SJSA1 (cell line): ENCODE measurements around the gene KRTCAP2. TPM values are rescaled to one million over a fixed set of nuclear protein-coding genes. Genes with fewer than 3 reads are reported as not detected.
"Not testable (repeated sequence)": the region's sequence is repeated elsewhere in the genome, so short reads cannot be mapped to it uniquely, and the experiment has no call there.

Source experiments
- DNase-seq, 2 experiments: peaks; one replicate each; pipeline ENCODE4 v3.0.0-alpha.2; 2015 to 2020; ENCODE audit warnings: low spot score in 2 of 2, low read depth in 1 of 2
- H3K27ac ChIP-seq: fragments of 250-450 bp; sonication (Bioruptor Pico); 2 replicates; pipeline ENCODE4 v1.5.1; 2020; ENCODE audit warnings: mild to moderate bottlenecking, moderate library complexity
- H3K27me3 ChIP-seq: fragments of 250-450 bp; sonication (Bioruptor Pico); replicated peaks from 2 replicates; pipeline ENCODE4 v1.5.1; 2020; ENCODE audit warnings: mild to moderate bottlenecking, moderate library complexity
- H3K36me3 ChIP-seq: fragments of 250-450 bp; sonication (Bioruptor Pico); 2 replicates; pipeline ENCODE4 v1.5.1; 2020; ENCODE audit warnings: mild to moderate bottlenecking
- H3K4me1 ChIP-seq: fragments of 250-450 bp; sonication (Bioruptor Pico); replicated peaks from 2 replicates; pipeline ENCODE4 v1.6.1; 2021; ENCODE audit warnings: mild to moderate bottlenecking
- H3K4me3 ChIP-seq: fragments of 250-450 bp; sonication (Bioruptor Pico); 2 replicates; pipeline ENCODE4 v1.5.1; 2020; ENCODE audit warnings: mild to moderate bottlenecking
- H3K9me3 ChIP-seq: fragments of 250-450 bp; sonication (Bioruptor Pico); replicated peaks from 2 replicates; pipeline ENCODE4 v1.5.1; 2020; ENCODE audit warnings: mild to moderate bottlenecking
- total RNA-seq: library from RNA; depleted of rRNA; stranded (reverse); fragments of >200 nt; shearing (Covaris generic); gene quantifications from 2 replicates; pipeline ENCODE4 v1.2.3, GENCODE V29; 2014

KRTCAP2 gene
- total RNA-seq, 1 experiment from 2014 or later: 94.8 TPM

DNA sequence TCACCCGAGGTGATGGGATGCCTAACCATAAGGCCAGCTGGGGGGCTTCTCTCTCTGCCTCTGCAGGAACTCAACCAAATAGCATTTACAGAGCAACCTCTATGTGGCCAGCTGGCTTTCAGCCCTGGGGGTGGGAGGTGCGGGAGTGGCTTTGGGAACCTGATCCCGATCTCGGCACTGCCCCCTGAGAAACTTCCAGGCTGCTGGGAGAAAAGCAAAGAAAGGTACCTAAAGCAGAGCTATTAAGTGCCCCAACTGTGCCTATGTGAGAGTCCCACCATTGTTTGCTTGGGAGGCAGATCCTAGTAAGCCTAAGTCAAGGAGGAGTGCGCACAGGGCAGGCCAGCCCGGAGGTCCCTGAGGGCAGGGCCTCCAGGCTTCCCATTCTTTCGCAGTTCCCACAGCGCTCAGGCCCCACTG, 7.0 kb downstream of the KRTCAP2 start:
- no peak for DNase-seq
- Histone ChIP-seq H3K36me3 (peaks cover 11% of the 10 kb centered on the region; the same call in 1 of the 2 replicates), H3K9me3 (no peaks in the 10 kb centered on the region), H3K4me1 (peaks cover 4% of the 10 kb centered on the region), H3K27me3 (no peaks in the 10 kb centered on the region), H3K4me3 (no peak overlapping the region), H3K27ac (no peak overlapping the region)

DNA sequence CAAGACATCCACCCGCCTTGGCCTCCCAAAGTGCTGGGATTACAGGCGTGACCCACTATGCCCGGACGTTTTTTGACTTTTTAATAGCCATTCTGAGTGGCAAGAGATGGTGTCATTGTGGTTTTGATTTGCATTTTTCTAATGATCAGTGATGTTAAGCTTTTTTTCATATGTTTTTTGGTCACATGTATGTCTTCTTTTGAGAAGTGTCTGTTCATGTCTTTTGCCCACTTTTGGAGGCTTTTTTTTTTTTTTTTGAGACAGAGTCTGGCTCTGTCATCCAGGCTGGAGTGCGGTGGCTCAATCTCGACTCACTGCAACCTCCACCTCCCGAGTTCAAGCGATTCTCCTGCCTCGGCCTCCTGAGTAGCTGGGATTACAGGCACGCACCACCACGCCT, 8.5 kb downstream of the KRTCAP2 start:
- H3K4me3 ChIP-seq, H3K4me1 ChIP-seq, DNase-seq, H3K27ac ChIP-seq, H3K27me3 ChIP-seq, H3K9me3 ChIP-seq, H3K36me3 ChIP-seq: not testable (repeated sequence)

DNA sequence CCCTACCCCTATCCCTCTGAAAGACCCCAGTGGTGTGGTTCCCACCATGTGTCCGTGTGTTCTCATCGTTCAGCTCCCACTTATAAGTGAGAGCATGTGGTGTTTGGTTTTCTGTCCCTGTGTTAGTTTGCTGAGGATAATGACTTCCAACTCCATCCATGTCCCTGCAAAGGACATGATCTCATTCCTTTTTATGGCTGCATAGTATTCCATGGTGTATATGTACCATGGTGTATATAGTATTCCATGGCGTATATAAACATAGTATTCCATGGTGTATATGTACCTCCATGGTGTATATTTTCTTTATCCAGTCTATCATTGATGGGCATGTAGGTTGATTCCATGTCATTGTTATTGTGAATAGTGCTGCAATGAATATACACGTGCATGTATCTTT, 9.3 kb downstream of the KRTCAP2 start:
- not testable (repeated sequence) for H3K27ac ChIP-seq, H3K4me1 ChIP-seq, H3K9me3 ChIP-seq, H3K4me3 ChIP-seq, H3K27me3 ChIP-seq, H3K36me3 ChIP-seq, DNase-seq

DNA sequence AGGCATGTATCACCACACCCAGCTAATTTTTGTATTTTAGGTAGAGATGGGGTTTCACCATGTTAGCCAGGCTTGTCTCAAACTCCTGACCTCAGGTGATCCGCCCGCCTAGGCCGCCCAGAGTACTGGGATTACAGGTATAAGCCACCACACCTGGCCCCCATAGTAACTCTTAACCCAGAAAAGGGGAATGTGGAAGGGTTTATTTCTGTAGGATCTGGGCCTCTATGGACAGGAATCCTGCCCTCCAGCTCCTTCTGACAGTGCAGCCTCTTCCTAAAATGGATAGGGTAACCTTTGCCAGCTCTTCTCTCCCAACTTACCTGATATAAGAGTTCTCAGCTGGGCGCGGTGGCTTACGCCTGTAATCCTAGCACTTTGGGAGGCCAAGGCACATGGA, 10.5 kb downstream of the KRTCAP2 start:
- DNase-seq: not testable (repeated sequence)

DNA sequence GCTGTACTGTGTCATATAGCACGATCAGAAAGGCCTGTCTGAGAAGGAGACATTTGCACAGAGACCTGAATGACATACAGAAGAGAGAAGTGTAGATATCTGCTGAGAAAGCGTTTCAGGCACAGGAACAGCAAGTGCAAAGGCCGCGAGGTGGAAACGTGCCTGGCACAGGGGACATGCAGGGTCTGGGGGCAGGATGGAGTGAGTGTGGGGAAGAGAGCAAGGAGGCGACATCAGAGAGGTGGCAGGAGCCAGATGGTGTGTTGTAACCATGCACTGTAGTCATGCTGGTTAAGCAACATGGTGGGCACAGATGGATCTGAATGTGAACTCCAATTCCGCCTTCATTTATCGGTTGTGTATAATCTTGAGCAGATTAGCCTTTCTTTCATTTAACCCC, 13.0 kb downstream of the KRTCAP2 start:
- DNase-seq: no peak
- H3K27me3 ChIP-seq: peaks cover 4% of the 10 kb centered on the region; the same call in 1 of the 2 replicates
- no peak overlapping the region for H3K4me3 ChIP-seq
- no peaks in the 10 kb centered on the region for H3K36me3 ChIP-seq
- H3K9me3 ChIP-seq: no peaks in the 10 kb centered on the region
- H3K4me1 ChIP-seq: no peaks in the 10 kb centered on the region
- H3K27ac ChIP-seq: no peak overlapping the region

More for the DNA sequence above, 10.5 kb downstream of the KRTCAP2 start:
- H3K4me3 ChIP-seq, H3K27ac ChIP-seq, H3K27me3 ChIP-seq, H3K4me1 ChIP-seq, H3K36me3 ChIP-seq, H3K9me3 ChIP-seq: not testable (repeated sequence)

DNA sequence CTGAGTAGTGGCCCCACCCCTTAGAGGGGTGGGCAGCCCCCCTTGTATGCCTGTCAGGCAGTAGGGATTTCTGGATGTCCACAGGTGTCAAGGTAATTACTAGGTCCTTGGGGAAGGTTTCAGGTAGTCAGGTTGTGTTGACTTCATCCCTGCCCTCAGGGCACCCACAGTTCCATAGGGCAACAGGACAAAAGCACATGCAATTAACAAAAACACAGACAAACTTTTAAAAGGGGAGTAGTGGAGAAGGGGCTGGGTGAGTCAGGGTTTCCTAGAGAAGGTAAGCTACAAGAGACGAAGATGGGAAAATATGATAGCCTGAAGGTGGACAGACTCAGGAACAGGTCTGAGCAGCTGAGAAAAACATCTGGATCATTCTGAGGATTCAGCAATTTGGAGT, 14.1 kb downstream of the KRTCAP2 start:
- H3K36me3 ChIP-seq: no peaks in the 10 kb centered on the region
- H3K27ac ChIP-seq: no peak overlapping the region
- no peaks in the 10 kb centered on the region for H3K4me1 ChIP-seq
- no peak overlapping the region for H3K4me3 ChIP-seq
- no peak for DNase-seq
- no peaks in the 10 kb centered on the region for H3K9me3 ChIP-seq
- H3K27me3 ChIP-seq: peaks cover 4% of the 10 kb centered on the region; the same call in 1 of the 2 replicates

DNA sequence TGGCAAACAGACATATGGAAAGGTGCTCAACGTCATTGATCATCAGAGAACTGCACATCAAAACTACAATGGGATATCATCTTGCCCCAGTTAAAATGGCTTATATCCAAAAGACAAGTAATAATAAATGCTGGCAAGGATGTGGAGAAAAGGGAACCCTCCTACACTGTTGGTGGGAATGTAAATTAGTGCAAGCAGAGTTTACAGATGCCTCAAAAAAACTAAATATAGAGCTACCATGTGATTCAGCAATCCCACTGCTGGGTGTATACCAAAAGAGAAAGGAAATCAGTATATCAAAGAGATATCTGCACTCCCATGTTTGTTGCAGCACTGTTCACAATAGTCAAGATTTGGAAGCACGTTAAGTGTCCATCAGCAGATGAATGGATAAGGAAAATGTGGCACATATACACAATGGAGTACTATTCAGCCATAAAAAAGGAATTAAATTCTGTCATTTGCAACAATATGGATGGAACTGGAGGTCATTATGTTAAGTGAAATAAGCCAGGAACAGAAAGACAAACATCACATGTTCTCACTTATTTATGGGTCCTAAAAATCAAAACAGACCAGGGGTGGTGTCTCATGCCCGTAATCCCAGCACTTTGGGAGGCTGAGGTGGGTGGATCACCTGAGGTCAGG, 17.0 kb downstream of the KRTCAP2 start:
- not testable (repeated sequence) for H3K4me3 ChIP-seq, H3K36me3 ChIP-seq, H3K9me3 ChIP-seq, DNase-seq, H3K27ac ChIP-seq, H3K4me1 ChIP-seq
- H3K27me3 ChIP-seq: peaks cover 12% of the 10 kb centered on the region

DNA sequence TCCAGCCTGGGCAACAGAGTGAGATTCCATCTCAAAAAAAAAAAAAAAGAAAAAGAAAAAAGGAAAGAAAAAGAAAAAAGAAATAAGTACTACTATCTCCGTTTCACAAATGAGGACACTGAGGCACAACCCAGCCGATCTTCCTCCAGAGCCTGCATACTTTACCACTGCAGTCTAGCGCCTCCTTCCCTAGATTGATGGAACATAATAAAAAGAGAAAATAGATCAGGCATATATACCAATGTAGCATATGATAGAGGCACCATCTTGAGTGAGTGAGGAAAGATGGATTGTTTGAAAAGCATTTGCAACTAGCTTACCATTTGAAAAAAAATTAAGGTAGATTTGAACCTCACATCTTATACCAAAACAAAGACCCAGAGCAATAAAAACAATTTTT, 27.6 kb downstream of the KRTCAP2 start:
- Histone ChIP-seq H3K27ac (no peak overlapping the region), H3K9me3 (no peaks in the 10 kb centered on the region), H3K27me3 (peaks cover 4% of the 10 kb centered on the region; the same call in 1 of the 2 replicates), H3K4me3 (no peak overlapping the region), H3K36me3 (no peaks in the 10 kb centered on the region), H3K4me1 (peaks cover 2% of the 10 kb centered on the region)
- DNase-seq: no peak

DNA sequence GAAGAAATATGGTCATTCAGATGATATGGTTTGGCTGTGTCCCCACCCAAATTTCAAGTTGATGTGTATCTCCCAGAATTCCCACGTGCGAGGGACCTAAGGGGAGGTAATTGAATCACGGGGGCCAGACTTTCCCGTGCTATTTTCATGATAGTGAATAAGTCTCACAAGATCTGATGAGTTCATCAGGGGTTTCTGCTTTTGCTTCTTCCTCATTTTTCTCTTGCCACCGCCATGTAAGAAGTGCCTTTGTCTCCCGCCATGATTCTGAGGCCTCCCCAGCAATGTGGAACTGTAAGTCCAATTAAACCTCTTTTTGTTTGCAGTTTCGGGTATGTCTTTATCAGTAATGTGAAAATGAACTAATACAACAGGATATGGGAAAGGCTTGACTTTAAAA, 31.4 kb downstream of the KRTCAP2 start:
- H3K36me3 ChIP-seq: peaks cover 24% of the 10 kb centered on the region

DNA sequence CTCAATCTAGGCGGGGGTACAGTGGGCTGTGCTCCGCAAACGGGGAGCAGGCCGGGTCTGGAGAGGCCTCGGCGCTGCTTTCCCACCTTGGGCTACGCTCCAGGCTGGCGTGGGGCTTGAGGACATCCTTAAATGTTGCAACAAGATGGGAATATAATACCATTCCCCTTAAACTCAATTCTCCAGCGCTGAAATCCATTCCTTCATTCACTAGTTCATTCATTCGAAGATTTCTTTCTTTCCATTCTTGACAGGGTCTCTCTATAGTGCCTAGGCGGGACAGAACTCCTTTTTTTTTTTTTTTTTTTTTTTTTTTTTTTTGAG, 32.5 kb downstream of the KRTCAP2 start:
- H3K36me3 ChIP-seq: peaks cover 24% of the 10 kb centered on the region

More for the DNA sequence above, 31.4 kb downstream of the KRTCAP2 start:
- H3K27me3 ChIP-seq: no peaks in the 10 kb centered on the region; the same call in 1 of the 2 replicates
- H3K9me3 ChIP-seq: no peaks in the 10 kb centered on the region
- DNase-seq: no peak
- H3K4me1 ChIP-seq: peaks cover 15% of the 10 kb centered on the region
- H3K4me3 ChIP-seq: no peak overlapping the region
- H3K27ac ChIP-seq: no peak overlapping the region

DNA sequence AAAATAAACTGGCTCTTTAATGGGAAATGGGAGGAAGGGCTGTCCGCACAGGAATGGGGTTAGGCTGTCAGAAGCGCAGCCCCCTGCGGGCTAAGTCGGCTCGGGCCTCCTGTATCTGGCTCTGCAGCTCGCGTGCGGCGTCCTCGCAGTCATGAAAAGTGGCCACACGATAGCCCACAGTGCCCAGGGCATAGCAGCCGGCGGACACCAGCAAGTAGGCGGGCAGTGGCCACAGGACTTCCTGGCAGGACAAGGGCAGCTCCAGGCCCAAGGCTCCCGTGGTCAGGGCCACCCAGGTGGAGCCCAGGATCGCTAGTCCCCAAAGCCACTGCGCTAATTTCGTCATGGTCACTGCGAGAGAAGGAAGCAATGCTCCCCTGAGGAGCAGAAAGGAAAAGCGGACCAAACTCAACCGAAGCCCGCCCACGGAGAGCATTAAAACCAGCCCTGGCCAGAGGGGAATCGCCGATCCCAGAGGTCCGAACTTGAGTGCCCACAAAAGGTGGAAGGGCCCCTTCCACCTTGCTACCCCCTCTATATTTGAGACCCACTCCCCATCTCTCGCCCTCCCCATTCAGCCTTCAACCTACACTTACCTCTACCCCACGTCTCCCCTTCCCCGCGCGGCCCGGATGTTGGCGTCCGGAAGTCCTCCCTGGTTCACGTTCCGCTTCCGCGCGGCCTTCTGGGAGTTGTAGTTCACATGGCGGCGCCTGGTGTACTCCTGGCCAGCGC, 33.0 kb downstream of the KRTCAP2 start, which contains the start of gene DPM3:
Gene DPM3, minus strand, starts transcription at position 637 of the 735 bp plus-strand sequence. Its CDS starts 291 bp downstream, at position 346.
- peak; percentile 78 to 87 for DNase-seq
- no peaks in the 10 kb centered on the region; the same call in 1 of the 2 replicates for H3K27me3 ChIP-seq
- no peaks in the 10 kb centered on the region for H3K9me3 ChIP-seq
- peak within 1 kb of the TSS; percentile 74 for H3K27ac ChIP-seq
- peak within 1 kb of the TSS; percentile 67 for H3K4me3 ChIP-seq
- H3K4me1 ChIP-seq: peaks cover 26% of the 10 kb centered on the region
- H3K36me3 ChIP-seq: peaks cover 24% of the 10 kb centered on the region

More for the DNA sequence above, 32.5 kb downstream of the KRTCAP2 start:
- Histone ChIP-seq H3K27me3 (no peaks in the 10 kb centered on the region; the same call in 1 of the 2 replicates), H3K4me3 (peak overlapping the region; percentile 67), H3K27ac (no peak overlapping the region), H3K4me1 (peaks cover 22% of the 10 kb centered on the region), H3K9me3 (no peaks in the 10 kb centered on the region)
- DNase-seq: no peak

DNA sequence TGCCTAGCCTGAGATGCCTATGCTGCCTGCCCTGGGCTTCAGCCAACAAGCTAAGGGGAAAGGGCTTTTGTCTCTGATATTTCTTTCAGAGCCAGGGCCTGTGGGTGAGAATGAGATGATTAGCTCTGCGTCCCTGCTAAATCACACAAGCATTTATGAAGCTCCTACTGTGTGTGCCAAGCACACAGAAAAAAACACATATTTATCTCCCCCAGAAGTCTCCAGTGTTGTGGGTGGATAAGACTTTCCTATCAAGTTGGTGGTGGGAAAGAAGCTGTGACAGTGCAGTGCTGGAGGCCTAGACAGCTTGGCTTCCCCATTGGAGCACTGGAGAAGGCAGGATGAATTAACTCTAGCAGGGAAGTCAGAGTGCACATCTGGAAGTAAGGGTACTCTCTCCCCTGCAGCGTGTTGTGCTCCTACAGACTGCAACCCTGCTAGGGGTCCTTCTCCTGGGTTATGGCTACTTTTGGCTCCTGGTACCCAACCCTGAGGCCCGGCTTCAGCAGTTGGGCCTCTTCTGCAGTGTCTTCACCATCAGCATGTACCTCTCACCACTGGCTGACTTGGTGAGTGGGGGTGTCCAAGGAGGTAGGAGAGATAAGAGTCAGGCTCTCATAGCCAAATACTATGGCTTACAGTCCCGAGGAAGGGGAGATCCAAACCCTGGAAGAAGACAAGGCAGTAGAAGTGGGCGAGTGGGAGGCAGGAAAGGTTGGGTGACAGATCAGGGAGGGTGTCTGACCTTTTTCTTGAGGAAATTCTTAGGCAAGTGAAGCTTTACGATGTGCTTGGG, 35.8 kb downstream of the KRTCAP2 start:
- H3K27me3 ChIP-seq: no peaks in the 10 kb centered on the region; the same call in 1 of the 2 replicates
- H3K9me3 ChIP-seq: no peaks in the 10 kb centered on the region
- peaks cover 30% of the 10 kb centered on the region for H3K36me3 ChIP-seq
- DNase-seq: no peak
- H3K4me1 ChIP-seq: peaks cover 34% of the 10 kb centered on the region
- no peak overlapping the region; the same call in 1 of the 2 replicates for H3K4me3 ChIP-seq
- H3K27ac ChIP-seq: no peak overlapping the region

DNA sequence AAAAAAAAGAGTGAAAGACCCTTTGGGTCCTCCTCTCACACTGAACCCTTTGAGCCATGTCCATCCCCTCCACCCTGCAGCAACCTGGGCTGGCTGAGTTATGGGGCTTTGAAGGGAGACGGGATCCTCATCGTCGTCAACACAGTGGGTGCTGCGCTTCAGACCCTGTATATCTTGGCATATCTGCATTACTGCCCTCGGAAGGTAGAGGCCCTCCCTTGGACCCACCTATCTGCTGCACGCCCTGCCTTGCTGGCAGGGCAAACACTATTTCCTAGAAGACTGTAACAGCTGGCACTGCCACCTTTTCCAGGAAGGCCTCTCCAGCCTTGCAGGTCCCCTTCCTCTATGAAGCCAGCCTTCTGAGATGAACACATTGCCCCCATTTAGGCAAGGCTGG, 36.4 kb downstream of the KRTCAP2 start:
- Histone ChIP-seq H3K4me1 (peaks cover 34% of the 10 kb centered on the region), H3K27me3 (no peaks in the 10 kb centered on the region; the same call in 1 of the 2 replicates), H3K4me3 (peak overlapping the region; percentile 50), H3K9me3 (no peaks in the 10 kb centered on the region), H3K36me3 (peaks cover 30% of the 10 kb centered on the region), H3K27ac (no peak overlapping the region)
- DNase-seq: no peak
